Measurements from ENCODE around the gene USP5. TPM values are rescaled to one million over a fixed set of nuclear protein-coding genes. Genes with fewer than 3 reads are reported as not detected.
A peak's percentile ranks its signal among the peaks of the same experiment; 100 is the strongest.
"Not testable (repeated sequence)": the region's sequence is repeated elsewhere in the genome, so short reads cannot be mapped to it uniquely, and the experiment has no call there.

Gene USP5
- total RNA-seq, 4 donors from 2014 or later, result 37.1 to 68.6 (median 52.8) TPM

DNA sequence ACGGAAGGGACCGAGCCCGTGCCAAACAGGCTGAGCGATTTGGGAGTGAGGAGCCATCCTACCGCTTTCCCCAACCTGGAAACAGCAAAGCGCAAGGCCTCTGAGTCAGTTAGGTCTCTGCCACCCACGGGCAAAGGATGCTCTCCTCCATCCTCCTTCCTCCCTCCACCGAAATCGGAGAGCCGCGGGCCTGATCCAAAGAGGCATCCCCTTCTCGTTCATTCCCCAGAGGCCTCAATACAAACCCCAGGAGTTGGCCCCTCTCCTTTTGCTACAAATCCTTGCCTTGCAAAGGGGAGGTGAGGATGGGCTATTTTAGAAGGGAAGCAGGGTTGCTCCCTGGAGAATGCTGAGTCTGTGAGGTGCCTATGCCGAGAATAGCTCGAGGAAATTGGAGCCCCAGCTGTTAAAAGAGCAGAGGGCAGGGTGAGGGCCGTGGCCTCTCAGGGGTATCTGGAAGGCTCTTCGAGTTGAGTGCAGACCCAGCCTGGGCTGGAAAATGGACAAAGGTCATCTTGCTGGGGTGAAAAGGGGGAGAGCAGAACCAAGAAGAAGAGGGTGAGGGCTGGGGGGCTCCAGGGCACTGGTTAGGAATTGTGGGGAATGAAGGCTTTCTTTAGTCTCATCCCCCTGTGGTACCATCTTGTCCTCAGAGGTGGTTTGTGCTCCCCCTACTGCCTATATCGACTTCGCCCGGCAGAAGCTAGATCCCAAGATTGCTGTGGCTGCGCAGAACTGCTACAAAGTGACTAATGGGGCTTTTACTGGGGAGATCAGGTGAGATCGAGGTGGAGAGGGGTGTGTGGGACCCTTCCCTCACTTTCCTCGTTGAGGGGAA lies 16.5 kb downstream of the USP5 start:
- Histone ChIP-seq H3K27me3 (no peaks in the 10 kb centered on the region), H3K9me3 (no peaks in the 10 kb centered on the region), H3K36me3 (no peaks in the 10 kb centered on the region), H3K4me1 (peaks cover 10 to 25% of the 10 kb centered on the region in 2 donors), H3K27ac (peak overlapping the region; percentile 94 to 97), H3K4me3 (peak overlapping the region; percentile 67 to 75)
- no peak for DNase-seq
- intact Hi-C loops (cut with DNase I; ENCODE audit: low total_unique reads), result no loop called here
- TF ChIP-seq POLR2A (IDR thresholded peaks at IDR 0.05) (no peak), CTCF (IDR thresholded peaks at IDR 0.05) (no peak)

DNA sequence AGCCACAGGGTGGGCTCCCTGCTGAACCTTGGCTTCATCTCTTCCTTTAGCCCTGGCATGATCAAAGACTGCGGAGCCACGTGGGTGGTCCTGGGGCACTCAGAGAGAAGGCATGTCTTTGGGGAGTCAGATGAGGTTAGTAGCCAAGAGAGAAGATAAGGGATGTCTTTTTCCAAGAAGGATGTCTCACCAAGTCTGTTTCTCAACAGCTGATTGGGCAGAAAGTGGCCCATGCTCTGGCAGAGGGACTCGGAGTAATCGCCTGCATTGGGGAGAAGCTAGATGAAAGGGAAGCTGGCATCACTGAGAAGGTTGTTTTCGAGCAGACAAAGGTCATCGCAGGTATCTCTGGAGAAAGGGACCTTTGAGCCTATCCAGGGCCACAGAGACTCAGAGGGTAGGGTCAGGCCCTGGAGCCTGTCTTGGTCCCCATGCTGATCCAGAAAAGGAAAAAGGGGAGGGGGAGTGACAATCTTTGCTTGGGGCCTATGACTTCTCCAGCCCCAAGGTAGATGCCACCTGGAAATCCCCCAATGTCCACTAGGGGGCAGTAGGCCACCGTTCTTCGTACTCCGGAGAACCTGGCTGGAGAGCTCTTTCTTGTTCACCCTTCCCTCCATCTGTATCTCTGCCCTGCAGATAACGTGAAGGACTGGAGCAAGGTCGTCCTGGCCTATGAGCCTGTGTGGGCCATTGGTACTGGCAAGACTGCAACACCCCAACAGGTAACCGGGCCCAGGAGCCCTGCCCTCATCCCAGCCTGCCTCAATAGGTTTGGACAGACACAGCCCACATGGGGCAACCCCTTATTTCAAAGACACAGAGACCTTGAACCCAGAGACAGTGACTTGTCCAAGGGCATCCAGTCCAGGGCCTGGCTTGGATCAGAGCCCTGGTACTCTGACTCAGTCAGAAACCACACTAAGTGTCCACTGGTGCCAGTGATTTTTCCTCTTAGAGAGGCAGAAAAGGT lies 17.4 kb downstream of the USP5 start:
- Histone ChIP-seq H3K4me1 (peaks cover 10 to 25% of the 10 kb centered on the region in 2 donors), H3K4me3 (no peak overlapping the region), H3K27me3 (no peaks in the 10 kb centered on the region), H3K27ac (peak overlapping the region; percentile 94 to 97), H3K36me3 (no peaks in the 10 kb centered on the region), H3K9me3 (no peaks in the 10 kb centered on the region)
- intact Hi-C loops (cut with DNase I; ENCODE audit: low total_unique reads), result no loop called here
- peak; percentile 83 to 87 for DNase-seq
- TF ChIP-seq CTCF (IDR thresholded peaks at IDR 0.05) (peak; percentile 85 to 90 (median 86)), POLR2A (IDR thresholded peaks at IDR 0.05) (no peak)

GRCh38 chr12:6870304-6870703 lies 18.4 kb downstream of the USP5 start:
- H3K9me3 ChIP-seq; H3K36me3 ChIP-seq; H3K4me3 ChIP-seq; H3K27me3 ChIP-seq; H3K27ac ChIP-seq; DNase-seq; intact Hi-C loops (cut with DNase I; ENCODE audit: low total_unique reads): not testable (repeated sequence)
- peaks cover 10 to 25% of the 10 kb centered on the region in 2 donors for H3K4me1 ChIP-seq

DNA sequence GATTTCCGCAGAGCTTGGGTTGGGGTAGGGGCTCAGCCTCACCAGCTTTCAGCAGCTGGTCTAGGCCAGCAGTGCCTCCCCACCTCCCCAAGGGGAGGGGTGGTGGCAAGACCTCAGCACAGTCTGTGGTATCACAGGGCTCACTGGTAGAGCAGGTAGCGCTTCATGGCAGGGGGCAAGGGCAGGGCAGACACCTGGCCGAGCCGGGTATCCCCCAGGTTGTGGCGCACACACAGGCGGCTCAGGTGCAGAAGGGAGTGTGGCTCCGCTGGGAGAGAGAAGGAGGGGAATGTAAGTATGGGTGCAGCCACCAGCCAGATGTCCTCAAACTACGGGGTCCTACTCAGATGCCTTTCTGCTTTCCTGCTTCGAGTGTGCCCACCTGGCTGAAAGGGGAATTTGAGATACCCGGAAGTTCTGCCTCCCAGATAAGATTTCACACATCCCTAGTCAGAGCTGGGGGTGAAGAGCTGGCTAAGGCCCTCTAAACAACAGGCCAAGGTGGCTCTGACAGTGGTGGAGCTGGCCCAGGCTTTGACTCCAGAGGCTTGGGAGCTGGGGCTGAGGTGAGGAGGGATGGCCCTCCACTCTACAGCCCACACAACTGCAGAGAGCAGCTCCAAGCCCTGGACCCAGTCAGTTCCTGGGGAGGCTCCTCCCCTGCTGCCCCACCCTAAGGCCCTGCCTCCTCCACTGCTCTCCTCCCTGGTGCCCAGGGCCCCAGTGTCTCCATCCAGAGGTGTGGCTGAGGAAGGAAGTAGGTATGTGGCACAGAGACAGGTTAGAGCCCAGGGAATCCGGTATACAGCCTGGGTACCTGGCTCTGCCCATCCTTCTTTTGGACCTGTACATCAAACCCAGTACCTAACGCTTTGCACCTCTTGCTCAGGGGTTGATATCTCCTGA lies 19.4 kb downstream of the USP5 start:
- H3K27ac ChIP-seq, result peak overlapping the region; percentile 84 to 88
- H3K9me3 ChIP-seq, result no peaks in the 10 kb centered on the region
- H3K4me3 ChIP-seq, result peak overlapping the region in 1 of 2 donors; percentile 96
- peaks cover 10 to 25% of the 10 kb centered on the region in 2 donors for H3K4me1 ChIP-seq
- intact Hi-C loops (cut with DNase I; ENCODE audit: low total_unique reads), result no loop called here
- no peak for TF ChIP-seq POLR2A (IDR thresholded peaks at IDR 0.05)
- DNase-seq, result no peak
- H3K27me3 ChIP-seq, result no peaks in the 10 kb centered on the region
- H3K36me3 ChIP-seq, result no peaks in the 10 kb centered on the region

GRCh38 chr12:6872073-6873048 lies 20.4 kb downstream of the USP5 start:
- Histone ChIP-seq H3K4me1 (peaks cover 10 to 25% of the 10 kb centered on the region in 2 donors), H3K27ac (peak overlapping the region; percentile 84 to 88), H3K9me3 (no peaks in the 10 kb centered on the region), H3K27me3 (no peaks in the 10 kb centered on the region), H3K4me3 (peak overlapping the region; percentile 79 to 96), H3K36me3 (no peaks in the 10 kb centered on the region)
- peak; percentile 82 to 88 for DNase-seq
- no peak for TF ChIP-seq POLR2A (IDR thresholded peaks at IDR 0.05)
- peak; percentile 90 to 96 (median 96) for TF ChIP-seq CTCF (IDR thresholded peaks at IDR 0.05)
- intact Hi-C loops (cut with DNase I; ENCODE audit: low total_unique reads), result no loop called here

Data from uterus (tissue), 4 donors.